GM12878 (cell line): ENCODE results near the gene CNDP1. TPM values are rescaled to one million over a fixed set of nuclear protein-coding genes. Genes with fewer than 3 reads are reported as not detected.

ENCODE experiments used
- ATAC-seq: fragments of 200-7000 bp; cut with Tn5 transposase; 3 replicates; pipeline ENCODE4 v1.9.1; 2020; ENCODE audit warnings: mild to moderate bottlenecking, moderate library complexity
- BruUV-seq: library from RNA; stranded (reverse); fragments of 400-500 nt; replicated peaks from 2 replicates; lab custom pipeline; 2021; lab: Mats Ljungman, UMichigan
- CTCF ChIA-PET: fragments of 300-600 bp; sonication (Branson Sonifier 250); formaldehyde crosslinking; extraction: SDS; loops from one replicate; lab custom pipeline; 2021; ENCODE audit warnings: inconsistent platforms; lab: Yijun Ruan, JAX
- POLR2A ChIA-PET: fragments of 350-600 bp; formaldehyde crosslinking; extraction: SDS; loops from one replicate; lab custom pipeline; 2021; ENCODE audit warnings: inconsistent platforms; lab: Charles Lee
- RAD21 ChIA-PET: fragments of 300-600 bp; sonication (Branson Sonifier 250); formaldehyde crosslinking; loops from one replicate; lab custom pipeline; 2023; ENCODE audit warnings: antibody characterized with exemption; ENCODE audit not compliant: unreplicated experiment; lab: Charles Lee
- SMC1A ChIA-PET: fragments of 300-600 bp; sonication (Branson Sonifier 250); formaldehyde crosslinking; loops from one replicate; lab custom pipeline; 2023; ENCODE audit not compliant: unreplicated experiment, uncharacterized antibody; lab: Charles Lee
- DNase-seq: peaks from one replicate; pipeline ENCODE4 v3.0.0-alpha.2; 2011; ENCODE audit warnings: low read depth, low spot score
- FAIRE-seq: peaks from 3 replicates; lab custom pipeline; 2011; peaks lifted over from hg19 to GRCh38; lab: Jason Lieb, UNC
- H2AFZ ChIP-seq: 2 replicates; pipeline ENCODE4 v1.6.0; 2011; ENCODE audit warnings: low read depth, low read length, control low read depth; ENCODE audit not compliant: control insufficient read depth
- H3K27ac ChIP-seq: 2 replicates; pipeline ENCODE4 v1.5.1; 2011; ENCODE audit warnings: control low read depth; ENCODE audit not compliant: control insufficient read depth, insufficient read depth
- H3K27me3 ChIP-seq, 2 experiments: replicated peaks in 1 of 2; 2 replicates each; pipeline versions ENCODE4 v1.6.0 to v1.6.1; 2011; ENCODE audit warnings: low read length in 1 of 2; ENCODE audit not compliant: control insufficient read depth in 2 of 2, insufficient read depth in 2 of 2
- H3K36me3 ChIP-seq, 2 experiments: 2 replicates each; pipeline ENCODE4 v1.5.1; 2011; ENCODE audit warnings: low read length in 1 of 2; ENCODE audit not compliant: control insufficient read depth in 2 of 2, insufficient read depth in 2 of 2
- H3K4me1 ChIP-seq: 2 replicates; pipeline ENCODE4 v1.6.1; 2011; ENCODE audit warnings: mild to moderate bottlenecking, low read length, moderate library complexity, mixed read lengths; ENCODE audit not compliant: control insufficient read depth, insufficient read depth
- H3K4me2 ChIP-seq: 2 replicates; pipeline ENCODE4 v1.6.0; 2011; ENCODE audit warnings: control low read depth; ENCODE audit not compliant: control insufficient read depth, insufficient read depth
- H3K4me3 ChIP-seq: fragments of 200-600 bp; sonication (generic); 2 replicates; pipeline ENCODE4 v1.5.1; 2016
- H3K79me2 ChIP-seq: 2 replicates; pipeline ENCODE4 v1.6.0; 2011; ENCODE audit warnings: low read length; ENCODE audit not compliant: control insufficient read depth, insufficient read depth
- H3K9ac ChIP-seq: 2 replicates; pipeline ENCODE4 v1.8.0; 2011; ENCODE audit warnings: low read length, control low read depth, mixed read lengths; ENCODE audit not compliant: control insufficient read depth, insufficient read depth
- H3K9me3 ChIP-seq: replicated peaks from 3 replicates; pipeline ENCODE4 v1.5.1; 2011; ENCODE audit warnings: mild to moderate bottlenecking, low read length; ENCODE audit not compliant: control insufficient read depth, insufficient read depth
- H4K20me1 ChIP-seq: 2 replicates; pipeline ENCODE4 v1.6.0; 2011; ENCODE audit not compliant: control insufficient read depth, insufficient read depth
- EED ChIP-seq: sonication (generic); IDR thresholded peaks from 2 replicates; pipeline ENCODE4 v1.6.1; 2016; ENCODE audit warnings: antibody characterized with exemption, low read depth
- ESRRA ChIP-seq: IDR thresholded peaks from 2 replicates; pipeline ENCODE4 v1.6.1; 2012; ENCODE audit warnings: mild to moderate bottlenecking, low read length, improper control_type of control experiment
- HDAC6 ChIP-seq: fragments of 200-600 bp; sonication (generic); IDR thresholded peaks from one replicate; pipeline ENCODE4 v1.8.0; 2017; ENCODE audit warnings: antibody characterized with exemption; ENCODE audit not compliant: unreplicated experiment
- MEF2B ChIP-seq: fragments of 450-650 bp; IDR thresholded peaks from 2 replicates; pipeline ENCODE4 v1.6.1; 2018; ENCODE audit warnings: mild to moderate bottlenecking, moderate library complexity; ENCODE audit not compliant: partially characterized antibody, poor library complexity, severe bottlenecking
- PML ChIP-seq: IDR thresholded peaks from 2 replicates; pipeline ENCODE4 v1.6.1; 2012; ENCODE audit warnings: low read length, inconsistent platforms
- ZBED1 ChIP-seq: IDR thresholded peaks from 2 replicates; pipeline ENCODE4 v1.6.1; 2016; ENCODE audit warnings: borderline replicate concordance
- WGBS: methylation state at CpG from one replicate; pipeline ENCODE4 v1.1.6; 2016; ENCODE audit warnings: low lambda C conversion rate; ENCODE audit not compliant: insufficient replicate concordance, insufficient coverage; ENCODE audit errors: missing lambda C conversion rate; 5-methylcytosine and 5-hydroxymethylcytosine counted together
- in situ Hi-C: fragments of 300-500 bp; cut with MboI; formaldehyde crosslinking; loops from 9 replicates; pipeline ENCODE4 v1.14.3; 2018; ENCODE audit warnings: mixed read lengths
- intact Hi-C: fragments of 100-400 bp; cut with micrococcal nuclease; formaldehyde crosslinking; loops from one replicate; pipeline ENCODE4 v1.14.2; 2022; ENCODE audit not compliant: unreplicated experiment
- polyA plus RNA-seq, 11 experiments: library from polyadenylated mRNA; depleted of rRNA in 4 of 11; unstranded in 6 of 11; stranded (reverse) in 5 of 11; fragments of >200 nt; fragmentation: Nextera tagmentation in 4 of 11; fragmentation: Illumina TruSeq in 1 of 11; extraction: Ambion mirVana in 4 of 11; extraction: Trizol in 1 of 11; gene quantifications; 1 replicate in 1 of 11; 2 replicates in 10 of 11; pipeline versions ENCODE4 v1.2.1 to v1.2.3, GENCODE V29; 2011 to 2016; ENCODE audit warnings: inconsistent platforms in 2 of 11, missing spikeins in 2 of 11, low read depth in 1 of 11
- total RNA-seq, 4 experiments: library from RNA; depleted of rRNA in 3 of 4; stranded (reverse); fragments of >200 nt in 3 of 4; fragmentation: Illumina TruSeq in 1 of 4; extraction: Trizol in 1 of 4; gene quantifications; 2 replicates each; pipeline versions ENCODE4 v1.2.1 to v1.2.3, GENCODE V29; 2013 to 2021
- TF ChIP-seq, protein P1 (sequence below): IDR thresholded peaks from 2 replicates; pipeline ENCODE4 v1.6.1; 2012; ENCODE audit warnings: low read length, inconsistent platforms
- TF ChIP-seq, protein P2 (sequence below): IDR thresholded peaks from 2 replicates; pipeline ENCODE4 v1.6.1; 2012; ENCODE audit warnings: low read depth, low read length, improper control_type of control experiment

The CNDP1 gene
- total and polyA plus RNA-seq, 10 of the 15 experiments (the other 5 are each of a cell fraction or from before 2014, with no cell fraction given): 0.04 to 0.05 TPM; not detected in 8

DNA sequence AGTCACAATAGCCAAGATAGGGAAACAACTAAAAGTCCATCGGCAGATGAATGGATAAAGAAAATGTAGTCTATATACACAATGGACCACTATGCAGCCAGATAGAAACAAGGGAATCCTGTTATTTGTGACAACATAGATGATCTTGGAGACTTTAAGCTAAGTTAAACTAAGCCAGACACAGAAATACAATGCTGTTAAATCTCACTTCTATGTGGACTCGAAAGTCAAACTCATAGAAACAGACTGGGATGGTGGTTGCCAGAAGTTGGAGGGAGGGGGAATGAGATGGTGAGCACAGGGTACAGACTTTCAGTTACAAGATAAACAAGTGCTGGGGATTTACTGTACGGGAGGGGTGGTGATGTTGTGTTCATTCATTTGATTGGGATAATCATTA, 5.4 kb upstream of the CNDP1 start (continued):
- TF ChIP-seq, protein P1, sequence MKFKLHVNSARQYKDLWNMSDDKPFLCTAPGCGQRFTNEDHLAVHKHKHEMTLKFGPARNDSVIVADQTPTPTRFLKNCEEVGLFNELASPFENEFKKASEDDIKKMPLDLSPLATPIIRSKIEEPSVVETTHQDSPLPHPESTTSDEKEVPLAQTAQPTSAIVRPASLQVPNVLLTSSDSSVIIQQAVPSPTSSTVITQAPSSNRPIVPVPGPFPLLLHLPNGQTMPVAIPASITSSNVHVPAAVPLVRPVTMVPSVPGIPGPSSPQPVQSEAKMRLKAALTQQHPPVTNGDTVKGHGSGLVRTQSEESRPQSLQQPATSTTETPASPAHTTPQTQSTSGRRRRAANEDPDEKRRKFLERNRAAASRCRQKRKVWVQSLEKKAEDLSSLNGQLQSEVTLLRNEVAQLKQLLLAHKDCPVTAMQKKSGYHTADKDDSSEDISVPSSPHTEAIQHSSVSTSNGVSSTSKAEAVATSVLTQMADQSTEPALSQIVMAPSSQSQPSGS: no peak
- TF ChIP-seq ZBED1 (no peak), EED (no peak), PML (no peak), HDAC6 (no peak)
- TF ChIP-seq, protein P2, sequence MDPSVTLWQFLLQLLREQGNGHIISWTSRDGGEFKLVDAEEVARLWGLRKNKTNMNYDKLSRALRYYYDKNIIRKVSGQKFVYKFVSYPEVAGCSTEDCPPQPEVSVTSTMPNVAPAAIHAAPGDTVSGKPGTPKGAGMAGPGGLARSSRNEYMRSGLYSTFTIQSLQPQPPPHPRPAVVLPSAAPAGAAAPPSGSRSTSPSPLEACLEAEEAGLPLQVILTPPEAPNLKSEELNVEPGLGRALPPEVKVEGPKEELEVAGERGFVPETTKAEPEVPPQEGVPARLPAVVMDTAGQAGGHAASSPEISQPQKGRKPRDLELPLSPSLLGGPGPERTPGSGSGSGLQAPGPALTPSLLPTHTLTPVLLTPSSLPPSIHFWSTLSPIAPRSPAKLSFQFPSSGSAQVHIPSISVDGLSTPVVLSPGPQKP: no peak

DNA sequence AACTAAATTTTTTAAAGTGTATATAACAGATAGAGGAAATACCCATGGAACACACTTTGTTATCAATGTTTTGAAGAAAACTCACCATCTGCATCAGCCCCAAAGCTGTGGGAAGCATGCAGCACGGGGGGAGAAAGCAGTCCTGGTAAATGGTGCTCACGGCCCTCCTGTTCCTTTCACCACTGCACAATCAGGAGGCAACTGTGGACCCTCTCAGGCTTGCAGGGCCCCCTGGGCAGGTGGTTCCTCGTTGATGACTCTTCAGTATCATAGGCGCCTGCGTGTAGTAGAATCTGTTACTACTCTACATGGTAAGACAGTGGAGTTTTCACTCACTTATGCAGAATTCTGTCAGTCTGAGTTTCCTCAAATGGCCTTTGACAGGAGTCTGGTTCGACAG, 4.9 kb upstream of the CNDP1 start:
- Histone ChIP-seq H3K4me2 (no peak overlapping the region), H3K36me3 (no peaks in the 10 kb centered on the region), H4K20me1 (no peaks in the 10 kb centered on the region), H3K9me3 (no peaks in the 10 kb centered on the region), H3K27me3 (no peaks in the 10 kb centered on the region; a peak in 1 of 4 replicates), H2AFZ (no peak overlapping the region), H3K79me2 (no peaks in the 10 kb centered on the region), H3K4me3 (no peak overlapping the region), H3K27ac (no peak overlapping the region), H3K9ac (no peak overlapping the region), H3K4me1 (peaks cover 4% of the 10 kb centered on the region; the same call in 1 of the 2 replicates)
- ChIA-PET CTCF (no interaction called here), RAD21 (no interaction called here), SMC1A (no interaction called here), POLR2A (no interaction called here)
- no peak for TF ChIP-seq MEF2B
- no peak for TF ChIP-seq ESRRA
- BruUV-seq: no TSS peak
- 13% methylated on average over 6 of the region's 6 CpGs for WGBS
- FAIRE-seq (no peak), ATAC-seq (no peak), DNase-seq (no peak)
- intact Hi-C loops: no loop called here
- in situ Hi-C loops: no loop called here
